C4-2B (cell line): Measurements from ENCODE around the gene MAST1.
"Not testable (repeated sequence)": the region's sequence is repeated elsewhere in the genome, so short reads cannot be mapped to it uniquely, and the experiment has no call there.

Experiments used
- CTCF ChIP-seq: fragments of 450-650 bp; conservative IDR thresholded peaks from 2 replicates; pipeline ENCODE4 v1.5.1; 2017; ENCODE audit warnings: mild to moderate bottlenecking
- ZFX ChIP-seq: fragments of 450-650 bp; IDR thresholded peaks from 2 replicates; pipeline ENCODE4 v1.6.1; 2017

- TF ChIP-seq CTCF, ZFX: not testable (repeated sequence)
These were observed 40.7 kb upstream of the MAST1 start for GRCh38 chr19:12797607-12798006.
